Lower leg skin (tissue), 3 donors: Measurements from ENCODE around the gene GTF2F2.

Source experiments
- POLR2A ChIP-seq, 2 donors: fragments of 450-650 bp; IDR thresholded peaks; one replicate each; pipeline ENCODE4 v1.6.1; 2016 to 2017; ENCODE audit warnings: antibody characterized with exemption in 2 of 2, mild to moderate bottlenecking in 1 of 2, moderate library complexity in 1 of 2
- TF ChIP-seq, protein P1 (sequence below), 3 donors: fragments of 450-650 bp; IDR thresholded peaks; one replicate each; pipeline ENCODE4 v1.5.1; 2016; ENCODE audit warnings: antibody characterized with exemption in 3 of 3, mild to moderate bottlenecking in 3 of 3, moderate library complexity in 2 of 3

DNA sequence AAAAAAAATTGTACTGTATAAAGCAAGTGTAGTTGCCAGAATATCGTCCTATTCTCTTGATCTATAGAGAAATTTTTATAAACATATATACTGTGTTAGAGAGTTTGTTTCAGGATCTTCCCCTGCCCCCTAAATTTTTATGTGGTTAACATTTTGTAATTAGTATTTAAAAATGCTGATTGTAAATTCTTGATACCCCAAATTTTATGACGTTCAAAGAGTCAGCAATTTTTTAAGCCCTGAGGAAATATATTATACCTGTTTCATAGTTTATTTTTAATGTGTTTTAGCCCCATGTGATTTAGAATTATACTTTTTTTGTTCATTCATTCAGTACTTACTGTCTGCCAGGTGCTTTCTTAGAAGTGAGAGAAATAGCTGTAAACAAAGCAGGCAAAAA is 87.8 kb downstream of the GTF2F2 start:
- TF ChIP-seq, protein P1, sequence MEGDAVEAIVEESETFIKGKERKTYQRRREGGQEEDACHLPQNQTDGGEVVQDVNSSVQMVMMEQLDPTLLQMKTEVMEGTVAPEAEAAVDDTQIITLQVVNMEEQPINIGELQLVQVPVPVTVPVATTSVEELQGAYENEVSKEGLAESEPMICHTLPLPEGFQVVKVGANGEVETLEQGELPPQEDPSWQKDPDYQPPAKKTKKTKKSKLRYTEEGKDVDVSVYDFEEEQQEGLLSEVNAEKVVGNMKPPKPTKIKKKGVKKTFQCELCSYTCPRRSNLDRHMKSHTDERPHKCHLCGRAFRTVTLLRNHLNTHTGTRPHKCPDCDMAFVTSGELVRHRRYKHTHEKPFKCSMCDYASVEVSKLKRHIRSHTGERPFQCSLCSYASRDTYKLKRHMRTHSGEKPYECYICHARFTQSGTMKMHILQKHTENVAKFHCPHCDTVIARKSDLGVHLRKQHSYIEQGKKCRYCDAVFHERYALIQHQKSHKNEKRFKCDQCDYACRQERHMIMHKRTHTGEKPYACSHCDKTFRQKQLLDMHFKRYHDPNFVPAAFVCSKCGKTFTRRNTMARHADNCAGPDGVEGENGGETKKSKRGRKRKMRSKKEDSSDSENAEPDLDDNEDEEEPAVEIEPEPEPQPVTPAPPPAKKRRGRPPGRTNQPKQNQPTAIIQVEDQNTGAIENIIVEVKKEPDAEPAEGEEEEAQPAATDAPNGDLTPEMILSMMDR (IDR thresholded peaks at IDR 0.05) = no peak
- TF ChIP-seq POLR2A (IDR thresholded peaks at IDR 0.05) = no peak
